Measurements from ENCODE around the gene MACROH2A1.
"Not testable (repeated sequence)": the region's sequence is repeated elsewhere in the genome, so short reads cannot be mapped to it uniquely, and the experiment has no call there.

MACROH2A1 gene

DNA sequence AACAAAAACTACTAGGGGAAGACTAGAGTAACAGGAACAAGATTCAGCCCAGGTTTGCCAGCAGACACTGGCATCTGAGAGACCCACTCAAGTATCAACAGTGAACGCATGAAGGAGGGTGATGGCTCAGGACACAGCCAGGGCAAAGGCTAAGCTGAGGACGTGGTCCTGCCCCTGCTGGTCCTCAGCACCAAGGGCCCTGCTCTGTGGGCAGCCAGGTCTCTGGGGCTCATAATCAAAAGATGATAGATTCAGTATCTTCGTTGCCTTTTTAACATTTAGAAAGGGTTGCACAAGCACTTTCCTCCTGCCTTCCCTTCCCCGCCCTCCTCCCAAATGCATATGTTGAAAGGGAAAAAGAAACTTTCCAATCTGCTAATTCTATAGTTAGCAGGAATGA lies 31.5 kb downstream of the MACROH2A1 start:
- H3K4me3 ChIP-seq (ENCODE audit: low read depth in 1 of 2, low read length in 2 of 2), result no peak overlapping the region
- H3K27me3 ChIP-seq (ENCODE audit: control insufficient read depth in 1 of 2, insufficient read depth in 2 of 2, low read length in 2 of 2), result no peaks in the 10 kb centered on the region
- peaks cover 27 to 63% of the 10 kb centered on the region in 2 donors for H3K36me3 ChIP-seq (ENCODE audit: control insufficient read depth in 1 of 2, insufficient read depth in 2 of 2, low read length in 2 of 2)
- no peaks in the 10 kb centered on the region for H3K9me3 ChIP-seq (ENCODE audit: control insufficient read depth in 1 of 2, low read length in 2 of 2)
- no peak overlapping the region for H3K27ac ChIP-seq (ENCODE audit: low read depth, low read length)
- H3K4me1 ChIP-seq (ENCODE audit: control insufficient read depth in 1 of 2, insufficient read depth in 2 of 2, low read length in 2 of 2), result peaks cover 8 to 20% of the 10 kb centered on the region in 2 donors
- no peak overlapping the region for H3K9ac ChIP-seq (ENCODE audit: low read depth in 1 of 2, low read length in 2 of 2)

DNA sequence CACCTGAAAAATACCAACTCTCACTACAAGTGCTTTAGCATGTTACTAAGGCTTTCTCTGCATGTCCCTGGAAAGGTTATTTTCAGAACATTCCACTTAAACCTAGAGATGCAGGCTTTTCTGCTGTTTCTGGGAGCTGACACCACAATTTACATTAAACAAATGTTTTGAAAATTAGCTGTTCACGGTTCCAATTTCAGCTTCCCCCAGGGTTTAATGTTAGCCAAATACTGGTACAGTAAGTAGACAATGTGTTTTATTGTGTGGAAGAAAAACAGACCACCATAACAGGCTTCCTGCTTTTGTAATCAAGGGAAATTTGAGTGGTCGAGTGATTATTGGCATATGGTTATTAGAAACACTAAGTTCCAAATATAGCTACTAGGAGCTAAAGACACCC lies 32.0 kb downstream of the MACROH2A1 start:
- no peak overlapping the region for H3K4me3 ChIP-seq (ENCODE audit: low read depth in 1 of 2, low read length in 2 of 2)
- H3K9ac ChIP-seq (ENCODE audit: low read depth in 1 of 2, low read length in 2 of 2), result no peak overlapping the region
- H3K4me1 ChIP-seq (ENCODE audit: control insufficient read depth in 1 of 2, insufficient read depth in 2 of 2, low read length in 2 of 2), result peaks cover 8 to 16% of the 10 kb centered on the region in 2 donors
- peaks cover 29 to 58% of the 10 kb centered on the region in 2 donors for H3K36me3 ChIP-seq (ENCODE audit: control insufficient read depth in 1 of 2, insufficient read depth in 2 of 2, low read length in 2 of 2)
- no peaks in the 10 kb centered on the region for H3K27me3 ChIP-seq (ENCODE audit: control insufficient read depth in 1 of 2, insufficient read depth in 2 of 2, low read length in 2 of 2)
- no peak overlapping the region for H3K27ac ChIP-seq (ENCODE audit: low read depth, low read length)
- no peaks in the 10 kb centered on the region for H3K9me3 ChIP-seq (ENCODE audit: control insufficient read depth in 1 of 2, low read length in 2 of 2)

GRCh38 chr5:135365281-135365680 lies 33.8 kb downstream of the MACROH2A1 start:
- Histone ChIP-seq H3K27me3 (ENCODE audit: control insufficient read depth in 1 of 2, insufficient read depth in 2 of 2, low read length in 2 of 2) (no peaks in the 10 kb centered on the region), H3K27ac (ENCODE audit: low read depth, low read length) (no peak overlapping the region), H3K36me3 (ENCODE audit: control insufficient read depth in 1 of 2, insufficient read depth in 2 of 2, low read length in 2 of 2) (peaks cover 32 to 61% of the 10 kb centered on the region in 2 donors), H3K9me3 (ENCODE audit: control insufficient read depth in 1 of 2, low read length in 2 of 2) (no peaks in the 10 kb centered on the region), H3K4me1 (ENCODE audit: control insufficient read depth in 1 of 2, insufficient read depth in 2 of 2, low read length in 2 of 2) (peaks cover 8 to 12% of the 10 kb centered on the region in 2 donors), H3K9ac (ENCODE audit: low read depth in 1 of 2, low read length in 2 of 2) (no peak overlapping the region), H3K4me3 (ENCODE audit: low read depth in 1 of 2, low read length in 2 of 2) (no peak overlapping the region)

DNA sequence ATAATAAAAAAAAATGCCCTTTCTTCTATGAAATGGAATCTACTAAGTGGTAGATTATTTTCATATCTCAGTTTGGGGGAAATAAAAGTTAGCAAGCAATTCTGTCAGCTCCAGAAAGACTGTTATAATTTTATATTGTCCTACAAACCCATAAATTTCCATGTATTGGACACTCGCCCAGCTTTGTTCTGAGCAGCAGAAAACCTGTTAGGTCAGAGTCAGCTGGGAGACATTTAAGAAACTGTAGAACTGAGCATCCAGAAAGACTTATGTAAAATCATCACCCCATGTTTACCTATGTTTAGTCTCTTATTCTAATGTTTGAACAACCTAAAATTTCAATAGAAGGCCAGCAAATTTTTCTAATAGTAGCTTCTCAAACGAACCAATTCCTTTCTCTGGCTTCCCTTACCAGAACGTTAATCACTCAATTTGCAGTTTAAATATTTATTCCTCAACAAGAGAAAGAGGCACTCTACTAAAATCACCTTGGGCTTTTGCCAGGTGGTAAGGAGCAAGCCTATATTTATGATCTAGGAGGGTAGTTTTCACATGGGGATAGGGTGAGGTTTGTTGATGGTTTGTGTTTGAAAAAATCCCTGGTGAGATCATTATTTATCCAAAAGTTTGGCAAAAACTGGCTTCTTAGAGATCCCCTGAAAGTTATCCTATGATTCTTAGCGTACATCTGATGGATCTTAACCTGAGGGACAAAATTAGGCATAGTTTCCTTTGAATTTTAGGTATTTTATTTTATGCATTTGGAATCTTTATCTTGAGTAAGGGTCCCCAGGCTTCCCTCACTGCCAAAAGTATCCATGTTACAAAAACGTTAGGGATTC lies 34.4 kb downstream of the MACROH2A1 start:
- no peak overlapping the region for H3K27ac ChIP-seq (ENCODE audit: low read depth, low read length)
- H3K9me3 ChIP-seq (ENCODE audit: control insufficient read depth in 1 of 2, low read length in 2 of 2), result no peaks in the 10 kb centered on the region
- H3K36me3 ChIP-seq (ENCODE audit: control insufficient read depth in 1 of 2, insufficient read depth in 2 of 2, low read length in 2 of 2), result peaks cover 26 to 61% of the 10 kb centered on the region in 2 donors
- no peaks in the 10 kb centered on the region for H3K27me3 ChIP-seq (ENCODE audit: control insufficient read depth in 1 of 2, insufficient read depth in 2 of 2, low read length in 2 of 2)
- H3K4me1 ChIP-seq (ENCODE audit: control insufficient read depth in 1 of 2, insufficient read depth in 2 of 2, low read length in 2 of 2), result peaks cover 8 to 12% of the 10 kb centered on the region in 2 donors
- no peak overlapping the region for H3K9ac ChIP-seq (ENCODE audit: low read depth in 1 of 2, low read length in 2 of 2)
- no peak overlapping the region for H3K4me3 ChIP-seq (ENCODE audit: low read depth in 1 of 2, low read length in 2 of 2)

- H3K36me3 ChIP-seq (ENCODE audit: control insufficient read depth in 1 of 2, insufficient read depth in 2 of 2, low read length in 2 of 2), result peaks cover 14 to 60% of the 10 kb centered on the region in 2 donors
- not testable (repeated sequence) for H3K9ac ChIP-seq (ENCODE audit: low read depth in 1 of 2, low read length in 2 of 2)
These were observed 35.7 kb downstream of the MACROH2A1 start for GRCh38 chr5:135363342-135363741.

GRCh38 chr5:135362102-135362501 lies 36.9 kb downstream of the MACROH2A1 start:
- no peak overlapping the region for H3K9ac ChIP-seq (ENCODE audit: low read depth in 1 of 2, low read length in 2 of 2)
- H3K4me1 ChIP-seq (ENCODE audit: control insufficient read depth in 1 of 2, insufficient read depth in 2 of 2, low read length in 2 of 2), result peaks cover 12 to 14% of the 10 kb centered on the region in 2 donors
- no peak overlapping the region for H3K4me3 ChIP-seq (ENCODE audit: low read depth in 1 of 2, low read length in 2 of 2)
- H3K9me3 ChIP-seq (ENCODE audit: control insufficient read depth in 1 of 2, low read length in 2 of 2), result no peaks in the 10 kb centered on the region
- H3K27me3 ChIP-seq (ENCODE audit: control insufficient read depth in 1 of 2, insufficient read depth in 2 of 2, low read length in 2 of 2), result no peaks in the 10 kb centered on the region
- peaks cover 11 to 58% of the 10 kb centered on the region in 2 donors for H3K36me3 ChIP-seq (ENCODE audit: control insufficient read depth in 1 of 2, insufficient read depth in 2 of 2, low read length in 2 of 2)
- H3K27ac ChIP-seq (ENCODE audit: low read depth, low read length), result no peak overlapping the region

More at GRCh38 chr5:135363342-135363741, 35.7 kb downstream of the MACROH2A1 start:
- not testable (repeated sequence) for H3K9me3 ChIP-seq (ENCODE audit: control insufficient read depth in 1 of 2, low read length in 2 of 2); H3K4me3 ChIP-seq (ENCODE audit: low read depth in 1 of 2, low read length in 2 of 2); H3K27ac ChIP-seq (ENCODE audit: low read depth, low read length); H3K27me3 ChIP-seq (ENCODE audit: control insufficient read depth in 1 of 2, insufficient read depth in 2 of 2, low read length in 2 of 2)
- H3K4me1 ChIP-seq (ENCODE audit: control insufficient read depth in 1 of 2, insufficient read depth in 2 of 2, low read length in 2 of 2), result peaks cover 8 to 12% of the 10 kb centered on the region in 2 donors

DNA sequence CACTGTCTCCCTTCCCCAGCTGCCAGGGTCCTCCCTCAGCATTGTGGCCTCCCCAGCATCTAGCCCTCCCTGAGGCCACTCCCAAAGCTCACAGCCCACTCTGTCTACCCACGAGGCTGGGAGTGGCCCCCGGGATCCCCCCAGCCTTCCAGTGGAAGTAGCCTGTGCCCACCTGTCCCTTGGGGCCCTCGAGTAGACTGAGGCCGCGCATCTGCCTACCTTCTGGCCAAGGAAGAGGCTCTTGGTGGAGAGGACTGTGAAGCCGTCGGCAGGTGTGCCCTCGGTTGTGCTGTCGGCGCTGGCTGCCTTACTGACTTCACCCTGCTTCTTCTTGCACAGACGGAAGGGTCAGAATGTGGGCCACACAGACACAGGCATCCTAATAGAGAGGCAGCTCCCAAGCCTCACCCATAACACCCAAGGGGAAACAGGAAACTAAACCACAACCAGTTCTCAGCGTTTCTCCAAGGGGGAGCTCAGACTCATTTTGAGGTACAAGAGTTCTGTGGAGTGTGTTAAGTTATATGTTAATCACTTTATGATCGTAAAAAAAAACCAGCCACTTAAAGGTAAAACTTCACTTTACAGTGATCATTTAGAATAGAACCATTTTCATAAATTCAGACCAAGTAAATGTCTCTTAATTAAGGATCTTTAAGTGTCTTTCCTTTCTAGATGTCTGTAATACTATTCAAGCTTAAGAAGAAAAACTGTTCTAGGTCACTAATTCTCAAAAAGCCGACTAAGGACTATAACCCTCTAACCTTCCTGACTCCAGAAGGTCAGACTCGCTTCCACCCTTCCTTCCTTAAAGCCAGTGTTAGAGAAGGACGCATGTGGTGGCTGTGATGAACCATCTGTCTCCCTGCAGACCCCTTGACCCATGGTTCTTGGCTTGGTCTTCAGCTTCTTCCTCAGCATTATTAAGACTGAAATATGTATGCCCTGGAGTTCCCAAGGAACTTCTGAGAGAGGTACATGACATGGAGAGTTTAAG lies 38.5 kb downstream of the MACROH2A1 start:
- Histone ChIP-seq H3K9ac (ENCODE audit: low read depth in 1 of 2, low read length in 2 of 2) (no peak overlapping the region), H3K27me3 (ENCODE audit: control insufficient read depth in 1 of 2, insufficient read depth in 2 of 2, low read length in 2 of 2) (no peaks in the 10 kb centered on the region), H3K9me3 (ENCODE audit: control insufficient read depth in 1 of 2, low read length in 2 of 2) (no peaks in the 10 kb centered on the region), H3K4me1 (ENCODE audit: control insufficient read depth in 1 of 2, insufficient read depth in 2 of 2, low read length in 2 of 2) (peaks cover 23 to 26% of the 10 kb centered on the region in 2 donors), H3K36me3 (ENCODE audit: control insufficient read depth in 1 of 2, insufficient read depth in 2 of 2, low read length in 2 of 2) (peaks cover 21 to 61% of the 10 kb centered on the region in 2 donors), H3K27ac (ENCODE audit: low read depth, low read length) (no peak overlapping the region), H3K4me3 (ENCODE audit: low read depth in 1 of 2, low read length in 2 of 2) (no peak overlapping the region)

GRCh38 chr5:135359374-135360165 lies 39.5 kb downstream of the MACROH2A1 start:
- Histone ChIP-seq H3K4me1 (ENCODE audit: control insufficient read depth in 1 of 2, insufficient read depth in 2 of 2, low read length in 2 of 2) (peaks cover 16 to 18% of the 10 kb centered on the region in 2 donors), H3K4me3 (ENCODE audit: low read depth in 1 of 2, low read length in 2 of 2) (no peak overlapping the region), H3K9me3 (ENCODE audit: control insufficient read depth in 1 of 2, low read length in 2 of 2) (no peaks in the 10 kb centered on the region), H3K36me3 (ENCODE audit: control insufficient read depth in 1 of 2, insufficient read depth in 2 of 2, low read length in 2 of 2) (peaks cover 21 to 64% of the 10 kb centered on the region in 2 donors), H3K27me3 (ENCODE audit: control insufficient read depth in 1 of 2, insufficient read depth in 2 of 2, low read length in 2 of 2) (no peaks in the 10 kb centered on the region), H3K9ac (ENCODE audit: low read depth in 1 of 2, low read length in 2 of 2) (no peak overlapping the region), H3K27ac (ENCODE audit: low read depth, low read length) (no peak overlapping the region)

GRCh38 chr5:135357685-135358084 lies 41.3 kb downstream of the MACROH2A1 start:
- peaks cover 21 to 76% of the 10 kb centered on the region in 2 donors for H3K36me3 ChIP-seq (ENCODE audit: control insufficient read depth in 1 of 2, insufficient read depth in 2 of 2, low read length in 2 of 2)
- H3K9me3 ChIP-seq (ENCODE audit: control insufficient read depth in 1 of 2, low read length in 2 of 2), result no peaks in the 10 kb centered on the region
- no peaks in the 10 kb centered on the region for H3K27me3 ChIP-seq (ENCODE audit: control insufficient read depth in 1 of 2, insufficient read depth in 2 of 2, low read length in 2 of 2)
- H3K9ac ChIP-seq (ENCODE audit: low read depth in 1 of 2, low read length in 2 of 2), result no peak overlapping the region
- H3K4me3 ChIP-seq (ENCODE audit: low read depth in 1 of 2, low read length in 2 of 2), result no peak overlapping the region
- H3K4me1 ChIP-seq (ENCODE audit: control insufficient read depth in 1 of 2, insufficient read depth in 2 of 2, low read length in 2 of 2), result peaks cover 12 to 18% of the 10 kb centered on the region in 2 donors
- H3K27ac ChIP-seq (ENCODE audit: low read depth, low read length), result no peak overlapping the region

All from duodenal mucosa (tissue), 2 donors.